Fibroblast of pulmonary artery (primary cell): ENCODE results near the gene TDP1.

Experiments used
- DNase-seq: peaks from one replicate; pipeline ENCODE4 v3.0.0-alpha.2; 2010; ENCODE audit warnings: low read depth
- H3K4me3 ChIP-seq: replicated peaks from 2 replicates; pipeline ENCODE4 v1.5.1; 2011; ENCODE audit warnings: low read depth, mild to moderate bottlenecking, control low read depth, low read length, moderate library complexity
- TF ChIP-seq, protein P1 (sequence below): IDR thresholded peaks from 2 replicates; pipeline ENCODE4 v1.5.1; 2011; ENCODE audit warnings: mild to moderate bottlenecking, control low read depth, low read length, inconsistent platforms; ENCODE audit errors: missing control alignments

Gene TDP1

DNA sequence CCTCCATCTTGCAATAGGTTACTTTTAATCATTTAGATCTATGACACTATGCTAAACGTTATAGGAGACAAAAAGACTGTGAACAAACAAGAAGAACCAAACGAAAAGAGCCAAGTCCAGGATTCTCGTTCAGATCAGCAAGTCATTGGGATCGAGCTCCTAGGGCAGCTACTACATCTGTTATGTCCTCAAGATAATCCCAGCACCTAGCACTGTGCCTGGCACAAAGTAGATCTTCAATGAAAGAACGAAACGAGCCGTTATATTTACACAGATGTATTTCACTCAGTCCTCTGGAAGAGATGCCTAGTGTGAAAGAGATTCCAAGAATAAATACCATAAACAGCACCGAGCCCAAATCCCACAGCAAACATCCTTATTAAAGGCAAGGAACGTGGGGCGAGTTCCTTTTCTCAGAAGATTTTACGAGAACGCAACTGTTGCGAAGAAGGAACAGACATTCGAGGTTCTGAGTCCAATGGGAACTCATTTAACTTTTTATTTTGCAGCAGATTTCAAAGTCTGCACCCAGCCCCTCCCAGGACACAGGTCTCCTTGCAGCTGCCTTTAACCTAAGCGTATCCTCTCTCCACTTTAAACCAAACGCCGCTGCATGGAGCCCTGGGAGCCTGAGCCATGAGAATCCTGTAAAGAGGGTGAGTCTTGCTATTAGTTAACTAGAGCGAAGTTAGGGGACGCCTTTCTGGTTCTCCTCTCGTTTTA is 544 bp upstream of the TDP1 start:
- H3K4me3 ChIP-seq: peak overlapping the region; percentile 71
- DNase-seq: no peak
- TF ChIP-seq, protein P1, sequence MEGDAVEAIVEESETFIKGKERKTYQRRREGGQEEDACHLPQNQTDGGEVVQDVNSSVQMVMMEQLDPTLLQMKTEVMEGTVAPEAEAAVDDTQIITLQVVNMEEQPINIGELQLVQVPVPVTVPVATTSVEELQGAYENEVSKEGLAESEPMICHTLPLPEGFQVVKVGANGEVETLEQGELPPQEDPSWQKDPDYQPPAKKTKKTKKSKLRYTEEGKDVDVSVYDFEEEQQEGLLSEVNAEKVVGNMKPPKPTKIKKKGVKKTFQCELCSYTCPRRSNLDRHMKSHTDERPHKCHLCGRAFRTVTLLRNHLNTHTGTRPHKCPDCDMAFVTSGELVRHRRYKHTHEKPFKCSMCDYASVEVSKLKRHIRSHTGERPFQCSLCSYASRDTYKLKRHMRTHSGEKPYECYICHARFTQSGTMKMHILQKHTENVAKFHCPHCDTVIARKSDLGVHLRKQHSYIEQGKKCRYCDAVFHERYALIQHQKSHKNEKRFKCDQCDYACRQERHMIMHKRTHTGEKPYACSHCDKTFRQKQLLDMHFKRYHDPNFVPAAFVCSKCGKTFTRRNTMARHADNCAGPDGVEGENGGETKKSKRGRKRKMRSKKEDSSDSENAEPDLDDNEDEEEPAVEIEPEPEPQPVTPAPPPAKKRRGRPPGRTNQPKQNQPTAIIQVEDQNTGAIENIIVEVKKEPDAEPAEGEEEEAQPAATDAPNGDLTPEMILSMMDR: no peak

DNA sequence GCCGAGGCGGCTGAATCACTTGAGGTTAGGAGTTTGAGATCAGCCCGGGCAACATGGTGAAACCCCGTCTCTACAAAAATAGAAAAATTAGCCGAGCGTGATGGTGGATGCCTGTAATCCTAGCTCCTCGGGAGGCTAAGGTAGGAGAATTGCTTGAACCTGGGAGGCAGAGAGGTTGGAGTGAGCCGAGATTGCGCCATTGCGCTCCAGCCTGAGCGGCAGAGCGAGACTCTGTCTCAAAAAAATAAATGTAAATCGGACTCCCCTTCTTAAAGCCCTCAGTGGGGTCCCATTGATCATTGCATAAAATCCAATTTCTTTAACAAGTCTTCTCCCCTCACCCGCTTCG is 908 bp downstream of the TDP1 start:
- no peak for DNase-seq
- TF ChIP-seq, protein P1: no peak

DNA sequence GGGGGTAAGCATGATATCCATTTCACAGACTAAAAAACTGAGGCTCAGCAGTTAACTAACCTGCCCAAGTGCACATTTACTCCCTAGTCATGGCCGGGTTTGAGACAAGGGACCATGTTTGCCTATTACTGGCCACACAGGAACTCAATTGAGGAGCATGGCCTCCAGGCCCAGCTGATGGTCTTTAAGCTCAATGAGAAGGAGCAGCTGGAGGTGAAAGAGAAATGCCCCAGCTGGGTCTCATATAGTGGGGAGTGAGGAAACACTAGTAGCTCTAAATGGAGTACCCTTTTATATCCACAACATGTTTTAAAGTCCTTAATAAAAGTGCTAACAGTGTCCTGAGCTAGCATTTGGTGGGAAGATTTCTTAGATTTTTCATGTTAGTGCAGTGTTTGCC is 1.6 kb downstream of the TDP1 start:
- TF ChIP-seq, protein P1: no peak
- DNase-seq: no peak
- no peak overlapping the region for H3K4me3 ChIP-seq

More for the DNA sequence above, 908 bp downstream of the TDP1 start:
- peak overlapping the region; percentile 71 for H3K4me3 ChIP-seq

DNA sequence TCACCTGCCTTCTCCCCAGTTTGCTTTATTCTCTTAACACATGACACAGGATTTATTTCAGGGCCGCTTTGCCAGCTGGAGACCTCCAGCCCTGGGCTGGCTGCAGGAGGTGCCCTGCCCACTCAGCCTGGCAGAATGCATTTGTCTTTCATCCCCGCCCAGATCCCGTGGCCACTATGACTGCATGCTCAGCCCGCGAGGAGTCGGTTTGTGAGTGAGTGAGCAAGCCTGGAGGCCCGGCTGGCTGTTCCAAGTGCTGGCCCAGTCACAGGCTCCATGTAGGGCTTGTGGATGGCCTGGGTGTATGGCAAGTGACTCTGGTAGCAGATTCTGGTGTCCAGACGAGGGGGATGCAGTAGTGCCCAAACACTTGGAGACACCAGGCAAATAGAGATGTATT is 2.1 kb downstream of the TDP1 start:
- TF ChIP-seq, protein P1: no peak

DNA sequence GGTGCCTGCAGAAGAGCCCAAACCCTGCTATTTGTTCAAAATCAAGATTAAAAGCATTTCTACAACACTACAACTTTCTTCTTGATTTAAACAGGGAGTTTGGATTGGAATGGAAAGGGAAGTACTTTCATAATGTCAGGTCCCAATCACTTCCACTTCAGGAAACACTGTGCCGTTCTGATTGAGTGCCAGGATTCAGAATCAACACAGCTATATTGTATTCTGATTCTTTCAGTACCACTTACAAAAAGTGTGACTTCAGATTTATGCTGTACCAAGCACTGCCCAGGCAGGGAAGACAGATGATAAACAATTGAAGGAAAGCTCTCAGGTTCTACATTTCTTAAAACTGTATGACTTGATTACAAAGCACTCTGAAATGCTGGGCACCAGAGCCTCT is 3.2 kb downstream of the TDP1 start:
- TF ChIP-seq, protein P1: no peak
- no peak overlapping the region for H3K4me3 ChIP-seq
- DNase-seq: no peak

More for the DNA sequence above, 2.1 kb downstream of the TDP1 start:
- no peak overlapping the region for H3K4me3 ChIP-seq
- DNase-seq: no peak

DNA sequence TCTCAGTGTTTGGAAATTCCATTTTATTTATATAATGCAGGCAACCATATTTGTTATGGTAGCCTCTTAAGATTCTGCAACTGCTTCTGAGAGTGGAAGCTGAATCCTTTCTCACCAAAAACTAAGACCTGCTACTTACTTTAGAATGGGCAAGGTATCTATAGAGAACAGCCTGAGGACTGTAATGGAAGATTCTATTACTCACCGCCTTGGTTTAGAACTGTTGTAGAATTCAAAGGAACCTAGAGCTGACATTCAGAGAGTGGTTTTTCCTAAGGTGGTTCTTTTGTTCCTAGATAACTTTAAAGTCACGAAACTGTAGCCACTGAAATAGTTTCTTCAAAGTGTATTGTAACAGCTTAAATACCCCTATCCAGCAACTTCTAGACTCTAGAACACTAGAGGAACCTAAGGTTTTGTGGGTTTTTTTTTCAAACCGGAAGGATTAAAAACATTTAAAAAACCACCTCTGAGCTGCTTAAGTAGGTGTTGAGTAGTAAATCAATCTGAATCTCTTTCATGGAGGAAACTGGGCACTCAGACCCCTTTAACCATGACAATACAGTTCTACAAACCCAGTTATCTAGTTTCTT is 4.2 kb downstream of the TDP1 start:
- no peak for DNase-seq
- TF ChIP-seq, protein P1: no peak
- no peak overlapping the region for H3K4me3 ChIP-seq

DNA sequence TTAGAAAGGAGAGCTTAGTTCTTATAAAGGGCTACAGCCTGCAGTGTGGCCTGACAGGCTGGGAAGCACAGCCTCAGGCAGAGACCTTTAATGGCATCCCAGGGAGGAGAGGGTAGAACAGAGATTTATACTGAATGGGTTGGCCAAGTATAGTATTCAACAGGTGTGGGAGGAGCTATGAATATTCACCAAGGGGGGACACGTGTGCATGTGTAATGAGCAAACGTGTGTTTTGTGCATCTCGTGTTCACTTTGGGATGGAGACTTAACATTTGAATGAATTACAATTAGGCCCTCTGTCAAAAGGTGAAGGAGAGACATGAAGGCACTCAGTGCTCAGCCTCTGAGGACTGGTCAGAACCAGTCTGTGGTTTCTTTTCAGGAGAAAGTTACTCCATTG is 5.2 kb downstream of the TDP1 start:
- DNase-seq: no peak
- TF ChIP-seq, protein P1: no peak
- no peak overlapping the region for H3K4me3 ChIP-seq
